Left forelimb (tissue), 1 donor: ENCODE results near the gene P4HTM.
A peak's percentile ranks its signal among the peaks of the same experiment; 100 is the strongest.

Source experiments
- DNase-seq: peaks from one replicate; pipeline ENCODE4 v3.0.0-alpha.2; 2018; ENCODE audit warnings: low spot score

P4HTM gene

DNA sequence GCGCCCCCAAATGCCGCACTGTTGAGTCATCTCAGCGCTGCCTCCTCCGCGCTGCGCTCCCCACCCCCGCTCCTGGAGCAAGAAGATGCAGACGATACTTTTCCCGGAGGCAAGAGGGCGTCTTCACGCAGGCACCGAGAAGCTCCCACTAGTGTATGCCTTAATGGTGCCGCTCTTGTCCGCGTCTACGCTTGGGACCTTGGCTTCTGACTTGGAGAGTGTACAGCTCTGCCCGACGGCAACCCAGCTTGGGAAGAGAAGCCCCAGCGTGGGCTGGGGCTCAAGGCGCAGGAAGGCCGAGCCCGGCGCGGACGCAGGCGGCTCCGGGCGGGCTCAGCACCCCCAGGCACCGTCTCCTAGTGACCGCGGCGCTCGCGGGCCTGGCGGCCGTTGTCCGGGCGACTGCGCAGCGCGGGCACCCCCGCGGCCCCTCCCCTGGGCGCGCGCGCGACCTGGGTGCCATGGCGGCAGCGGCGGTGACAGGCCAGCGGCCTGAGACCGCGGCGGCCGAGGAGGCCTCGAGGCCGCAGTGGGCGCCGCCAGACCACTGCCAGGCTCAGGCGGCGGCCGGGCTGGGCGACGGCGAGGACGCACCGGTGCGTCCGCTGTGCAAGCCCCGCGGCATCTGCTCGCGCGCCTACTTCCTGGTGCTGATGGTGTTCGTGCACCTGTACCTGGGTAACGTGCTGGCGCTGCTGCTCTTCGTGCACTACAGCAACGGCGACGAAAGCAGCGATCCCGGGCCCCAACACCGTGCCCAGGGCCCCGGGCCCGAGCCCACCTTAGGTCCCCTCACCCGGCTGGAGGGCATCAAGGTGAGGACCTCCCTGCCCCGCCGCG is at the start of gene P4HTM:
P4HTM (plus strand) TSS at position 446 of the 840 bp plus-strand sequence; CDS start at position 462, 16 bp downstream.
- DNase-seq: peak; percentile 90

- DNase-seq: no peak
These were observed 44.6 kb upstream of the P4HTM start for GRCh38 chr3:48945432-48945831.

GRCh38 chr3:48945891-48946549 is 44.0 kb upstream of the P4HTM start:
- no peak for DNase-seq

DNA sequence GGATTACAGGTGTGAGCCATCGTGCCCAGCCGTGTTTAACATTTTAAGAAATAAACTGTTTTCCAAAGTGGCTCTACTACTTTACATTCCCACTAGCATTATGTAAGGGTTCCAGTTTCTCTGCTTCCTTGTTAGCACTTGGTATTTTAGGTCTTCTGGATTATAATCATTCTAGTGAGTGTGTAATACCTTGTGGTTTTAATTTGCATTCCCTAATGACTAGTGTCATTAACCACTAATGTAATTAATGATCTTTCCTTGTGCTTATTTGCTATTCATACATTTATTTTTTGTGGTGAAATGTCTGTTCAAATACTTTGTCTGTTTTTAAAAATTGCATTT is 40.7 kb upstream of the P4HTM start:
- no peak for DNase-seq

DNA sequence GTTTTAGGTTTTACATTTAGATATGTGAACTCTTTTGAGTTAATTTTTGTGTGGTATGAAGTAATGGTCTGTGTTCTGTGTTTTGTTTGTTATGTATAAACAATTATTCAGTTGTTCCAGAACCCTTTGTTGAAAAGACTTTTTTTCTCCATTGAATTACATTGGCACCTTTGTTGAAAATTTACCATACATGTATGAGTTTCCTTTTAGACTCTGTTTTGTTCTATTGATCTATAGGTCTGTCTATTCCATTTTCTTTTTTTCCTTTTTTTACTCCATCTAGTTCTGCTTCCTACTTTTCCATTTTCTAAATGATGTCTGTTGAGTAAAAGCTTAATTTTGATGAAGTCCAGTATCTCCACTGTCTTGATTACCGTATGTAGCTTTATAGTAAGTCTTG is 40.0 kb upstream of the P4HTM start:
- no peak for DNase-seq

- DNase-seq: no peak
These were observed 38.3 kb upstream of the P4HTM start for GRCh38 chr3:48951764-48952163.

DNA sequence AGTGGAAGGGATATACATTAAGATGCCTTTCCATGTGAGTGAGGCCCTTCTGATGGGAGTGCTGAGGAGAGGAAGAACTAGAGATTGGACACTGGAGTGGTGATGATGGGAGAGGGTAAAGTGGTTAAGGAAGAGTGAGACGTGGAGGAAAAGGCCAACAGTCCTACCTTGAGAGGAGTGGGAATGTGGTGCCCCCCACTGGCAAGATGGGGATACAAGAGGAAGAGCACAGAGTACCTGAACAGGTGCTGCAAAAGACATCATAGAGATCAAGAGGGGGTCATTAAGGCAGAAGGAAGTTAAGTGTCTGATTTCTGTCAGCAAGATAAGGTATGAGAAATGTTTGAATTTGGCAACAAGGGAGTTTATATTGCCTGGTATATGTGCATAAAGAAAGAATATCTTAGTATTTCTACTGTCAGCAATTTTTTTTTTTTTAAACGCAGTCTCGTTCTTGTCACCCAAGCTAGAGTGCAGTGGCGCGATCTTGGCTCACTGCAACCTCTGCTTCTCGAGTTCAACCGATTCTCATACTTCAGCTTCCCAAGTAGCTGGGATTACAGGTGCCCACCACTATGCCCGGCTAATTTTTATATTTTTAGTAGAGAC is 37.4 kb upstream of the P4HTM start:
- DNase-seq: no peak

GRCh38 chr3:48957006-48957705 is 32.9 kb upstream of the P4HTM start:
- DNase-seq: no peak

DNA sequence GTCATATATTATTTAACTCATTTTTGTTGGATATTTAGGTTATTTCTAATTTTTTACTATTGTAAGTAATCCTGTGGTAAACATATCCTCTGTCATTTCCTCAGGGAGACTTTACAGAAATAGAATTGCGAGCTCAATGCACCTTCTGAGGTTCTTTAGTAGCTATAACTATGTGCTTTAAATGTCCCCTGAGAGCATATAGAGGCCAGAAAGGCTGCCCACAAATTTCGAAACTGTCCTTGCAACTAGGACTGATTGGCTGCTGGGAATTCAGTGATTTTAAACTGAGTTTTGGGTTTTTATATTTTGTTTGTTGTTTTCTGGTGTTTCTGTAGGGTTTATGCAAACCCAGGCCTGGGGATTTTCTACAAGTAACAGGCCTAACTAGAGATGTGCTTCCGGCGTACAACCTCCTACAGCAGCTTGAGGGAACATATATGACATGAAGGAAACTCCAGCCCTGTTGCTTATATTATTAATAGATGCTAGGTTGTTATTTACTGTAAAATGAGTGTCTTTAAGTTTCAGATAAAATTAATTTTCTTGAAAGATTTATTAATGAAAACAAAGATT is 29.1 kb upstream of the P4HTM start:
- DNase-seq: no peak

- no peak for DNase-seq
These were observed 27.7 kb upstream of the P4HTM start for GRCh38 chr3:48962340-48962739.

DNA sequence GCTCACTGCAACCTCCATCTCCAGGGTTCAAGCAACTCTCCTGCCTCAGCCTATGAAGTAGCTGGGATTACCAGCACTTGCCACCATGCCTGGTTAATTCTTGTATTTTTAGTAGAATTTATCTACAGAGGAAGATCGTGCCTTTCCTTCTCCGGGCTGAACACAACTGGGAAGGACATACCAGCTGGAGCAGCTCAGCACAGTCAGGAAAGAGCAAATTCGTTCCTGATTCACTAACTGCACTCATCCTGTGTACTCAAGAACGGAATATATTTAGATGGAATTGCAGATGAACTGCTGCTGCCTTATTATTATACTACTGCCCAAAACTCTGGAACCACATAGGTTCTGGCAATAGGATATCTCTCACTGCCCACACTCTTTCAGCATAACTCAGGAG is 27.1 kb upstream of the P4HTM start:
- no peak for DNase-seq

- DNase-seq: no peak
These were observed 26.4 kb upstream of the P4HTM start for GRCh38 chr3:48963591-48963990.

DNA sequence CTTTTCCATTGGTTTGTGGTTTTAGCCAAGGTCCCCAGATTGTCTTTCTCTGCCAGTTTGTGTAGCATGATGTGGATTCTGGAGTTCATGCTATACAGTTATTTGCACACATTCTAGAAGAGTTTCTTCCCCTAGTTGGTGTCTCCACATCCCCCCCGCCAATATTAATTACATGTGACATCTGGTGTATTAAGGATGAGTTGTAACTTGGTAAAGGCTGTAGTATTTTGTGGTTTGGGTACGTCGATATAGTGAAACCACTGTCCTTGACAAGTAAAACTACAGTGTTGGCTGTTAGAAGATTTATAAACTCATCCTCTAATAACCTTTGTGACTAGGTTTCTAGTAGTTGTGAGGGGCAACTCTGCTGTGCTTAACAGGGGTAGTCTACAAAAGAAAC is 23.7 kb upstream of the P4HTM start:
- DNase-seq: no peak

DNA sequence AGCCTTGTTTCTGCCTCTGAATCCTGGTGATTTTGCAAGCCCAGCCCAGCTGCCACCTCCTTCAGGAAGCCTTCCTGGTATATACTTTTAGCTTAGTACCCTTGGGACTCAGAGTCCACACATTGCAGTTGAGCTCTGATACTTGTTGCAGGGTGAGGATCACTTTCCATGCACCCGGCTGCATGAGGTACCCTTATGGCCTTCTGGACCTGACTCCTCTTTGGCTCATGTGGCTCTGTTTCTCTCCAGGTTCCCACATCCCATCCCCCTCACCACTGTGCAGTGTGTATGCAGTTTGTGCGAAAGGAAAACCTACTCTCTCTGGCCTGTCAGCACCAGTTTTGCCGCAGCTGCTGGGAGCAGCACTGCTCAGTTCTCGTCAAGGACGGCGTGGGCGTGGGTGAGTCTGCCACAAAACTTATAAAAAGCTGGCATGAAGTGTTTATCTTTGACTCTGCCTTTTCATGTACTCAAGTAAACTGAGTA is 23.1 kb upstream of the P4HTM start:
- no peak for DNase-seq

- DNase-seq: no peak
These were observed 19.5 kb upstream of the P4HTM start for GRCh38 chr3:48970586-48970985.

DNA sequence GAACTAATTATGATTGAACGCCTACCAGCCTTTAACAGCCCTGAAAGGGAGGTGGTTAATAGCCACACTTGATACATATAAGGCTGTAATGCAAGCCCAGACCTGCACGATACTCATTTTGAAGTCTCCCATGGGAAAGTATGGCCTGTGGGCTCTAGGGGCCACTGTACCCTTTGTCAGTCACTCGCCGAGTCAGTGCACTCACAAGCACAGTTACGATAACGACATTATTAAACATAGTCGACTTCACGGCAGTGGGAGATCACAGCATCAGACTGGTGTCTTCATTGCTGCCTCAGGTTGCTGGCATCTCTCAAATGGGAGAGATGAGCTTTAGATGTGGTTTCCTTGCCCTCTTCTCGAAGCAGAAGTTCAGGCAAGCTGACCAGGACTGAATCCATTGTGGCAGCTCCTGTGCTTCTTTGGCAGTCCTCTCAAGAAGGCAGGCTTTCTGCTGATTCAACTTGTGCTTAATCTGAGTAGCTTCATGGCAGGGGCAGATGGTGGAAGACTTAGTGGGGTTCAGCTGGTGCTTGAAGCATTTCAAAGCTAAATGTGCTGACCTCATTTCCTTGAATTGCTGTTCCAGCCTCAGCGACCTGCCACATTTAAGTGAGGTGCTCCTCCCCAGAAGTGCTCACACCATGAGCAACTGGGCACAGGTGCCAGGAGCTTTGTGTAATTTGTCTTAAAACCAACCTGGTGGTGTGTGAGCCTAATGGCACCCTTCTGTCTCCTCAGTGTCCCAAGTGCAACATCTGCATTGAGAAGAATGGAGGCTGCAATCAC is 15.8 kb upstream of the P4HTM start:
- DNase-seq: no peak

- DNase-seq: no peak
These were observed 10.6 kb upstream of the P4HTM start for GRCh38 chr3:48979451-48979850.

DNA sequence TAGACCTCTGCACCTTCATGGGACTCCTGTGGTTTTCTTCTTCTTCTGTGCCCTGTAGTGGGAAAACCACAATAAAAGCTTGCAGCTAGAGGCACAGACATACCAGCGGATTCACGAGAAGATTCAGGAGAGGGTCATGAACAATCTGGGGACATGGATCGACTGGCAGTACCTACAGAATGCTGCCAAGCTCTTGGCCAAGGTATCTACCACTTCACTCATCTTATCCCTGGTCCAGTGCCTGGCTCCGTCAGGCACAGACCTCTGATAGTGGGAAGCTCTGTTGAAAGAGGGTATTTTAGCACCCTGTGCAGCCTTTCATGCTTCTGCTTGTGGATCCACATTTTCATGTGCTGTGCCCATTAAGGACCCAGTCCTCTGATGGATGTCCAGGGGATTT is 9.7 kb upstream of the P4HTM start:
- DNase-seq: no peak

GRCh38 chr3:48982016-48982415 is 8.0 kb upstream of the P4HTM start:
- no peak for DNase-seq

DNA sequence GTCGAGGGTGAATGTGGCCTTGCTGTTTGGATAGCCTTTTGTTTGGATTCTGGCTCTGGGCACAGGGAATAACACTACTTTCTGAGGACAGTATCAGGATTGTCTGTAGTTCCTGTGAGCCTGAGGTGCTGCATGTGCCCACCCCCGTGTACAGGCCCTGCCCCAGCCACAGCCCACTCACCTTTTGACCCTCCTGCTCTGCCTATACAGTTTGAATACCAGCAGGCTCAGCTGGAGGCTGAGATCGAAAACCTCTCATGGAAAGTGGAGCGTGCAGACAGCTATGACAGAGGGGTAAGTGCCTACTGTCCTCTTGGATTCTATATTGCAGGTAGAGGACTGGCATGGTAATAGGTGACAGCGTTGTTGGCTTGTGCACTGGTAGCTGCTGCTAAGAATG is 7.4 kb upstream of the P4HTM start:
- DNase-seq: no peak

- no peak for DNase-seq
These were observed 6.9 kb upstream of the P4HTM start for GRCh38 chr3:48983096-48983495.
